ENCODE measurements around the gene VPS8. TPM values are rescaled to one million over a fixed set of nuclear protein-coding genes. Genes with fewer than 3 reads are reported as not detected.

VPS8 gene
- total and polyA plus RNA-seq, 4 donors: 4.2 to 34.9 (median 22.9) TPM

GRCh38 chr3:185062191-185062590 is 250.2 kb downstream of the VPS8 start:
- Histone ChIP-seq H3K36me3 (ENCODE audit: control insufficient read depth in 4 of 4, insufficient read depth in 3 of 4, low read depth in 1 of 4, low read length in 3 of 4) (no peaks in the 10 kb centered on the region), H3K4me1 (ENCODE audit: control insufficient read depth in 4 of 4, insufficient read depth in 4 of 4, low read length in 3 of 4) (no peaks in the 10 kb centered on the region), H3K9me3 (ENCODE audit: control insufficient read depth in 4 of 4, low read length in 3 of 4) (no peaks in the 10 kb centered on the region), H3K27me3 (ENCODE audit: control insufficient read depth in 4 of 4, insufficient read depth in 4 of 4, low read length in 3 of 4) (no peaks in the 10 kb centered on the region), H3K9ac (ENCODE audit: low read depth in 1 of 2, low read length in 2 of 2) (no peak overlapping the region), H3K4me3 (ENCODE audit: low read depth in 1 of 3, low read length in 3 of 3) (no peak overlapping the region), H3K27ac (ENCODE audit: low read depth in 1 of 2, low read length in 2 of 2) (no peak overlapping the region)
- TF ChIP-seq GABPA (IDR thresholded peaks at IDR 0.05 in 1 of 2, conservative IDR thresholded peaks at IDR 0.05 in 1 of 2) (no peak), YY1 (IDR thresholded peaks at IDR 0.05) (no peak), FOXA2 (IDR thresholded peaks at IDR 0.05) (no peak), FOXA1 (IDR thresholded peaks at IDR 0.05) (no peak), SP1 (IDR thresholded peaks at IDR 0.05) (no peak), MAX (IDR thresholded peaks at IDR 0.05) (no peak), JUND (IDR thresholded peaks at IDR 0.05) (no peak), TAF1 (conservative IDR thresholded peaks at IDR 0.05) (no peak), REST (IDR thresholded peaks at IDR 0.05) (no peak), RXRA (IDR thresholded peaks at IDR 0.05) (no peak), NR2F2 (IDR thresholded peaks at IDR 0.05) (no peak), HNF4G (IDR thresholded peaks at IDR 0.05) (no peak), RAD21 (IDR thresholded peaks at IDR 0.05) (no peak), CTCF (IDR thresholded peaks at IDR 0.05; ENCODE audit: low read depth, low read length, missing input control) (no peak), ZBTB33 (IDR thresholded peaks at IDR 0.05) (no peak), HNF4A (conservative IDR thresholded peaks at IDR 0.05) (no peak), EGR1 (IDR thresholded peaks at IDR 0.05; ENCODE audit: low read depth in 2 of 2) (no peak)
- TF ChIP-seq, protein P1, sequence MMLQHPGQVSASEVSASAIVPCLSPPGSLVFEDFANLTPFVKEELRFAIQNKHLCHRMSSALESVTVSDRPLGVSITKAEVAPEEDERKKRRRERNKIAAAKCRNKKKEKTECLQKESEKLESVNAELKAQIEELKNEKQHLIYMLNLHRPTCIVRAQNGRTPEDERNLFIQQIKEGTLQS (IDR thresholded peaks at IDR 0.05): no peak
- no peak for DNase-seq (ENCODE audit: low spot score)

All from liver (tissue), 9 donors.